GM23338 (cell line): ENCODE data around the gene ATPAF1. TPM values are rescaled to one million over a fixed set of nuclear protein-coding genes. Genes with fewer than 3 reads are reported as not detected.

Experiments
- ATAC-seq: fragments of 200-7000 bp; cut with Tn5 transposase; 3 replicates; pipeline ENCODE4 v1.9.1; 2020
- DNase-seq: peaks from one replicate; pipeline ENCODE4 v3.0.0-alpha.2; 2015; ENCODE audit warnings: low spot score
- H2AFZ ChIP-seq: fragments of 200-600 bp; sonication (generic); 2 replicates; pipeline ENCODE4 v1.8.0; 2016; ENCODE audit warnings: antibody characterized with exemption, mild to moderate bottlenecking, moderate library complexity
- H3F3A ChIP-seq: fragments of 200-600 bp; sonication (generic); replicated peaks from 2 replicates; pipeline ENCODE4 v1.8.0; 2017; ENCODE audit warnings: antibody characterized with exemption, mixed run types, low read depth
- H3K27ac ChIP-seq: fragments of 200-600 bp; sonication (generic); 2 replicates; pipeline ENCODE4 v1.6.1; 2016; ENCODE audit warnings: low read depth
- H3K27me3 ChIP-seq: fragments of 200-600 bp; sonication (generic); 2 replicates; pipeline ENCODE4 v1.8.0; 2016; ENCODE audit warnings: mild to moderate bottlenecking, mixed run types, moderate library complexity; ENCODE audit not compliant: insufficient read depth
- H3K36me3 ChIP-seq: fragments of 200-600 bp; sonication (generic); 2 replicates; pipeline ENCODE4 v1.8.0; 2016; ENCODE audit warnings: mild to moderate bottlenecking; ENCODE audit not compliant: insufficient read depth
- H3K4me1 ChIP-seq: fragments of 200-600 bp; sonication (generic); 2 replicates; pipeline ENCODE4 v1.8.0; 2016; ENCODE audit warnings: mild to moderate bottlenecking, moderate library complexity; ENCODE audit not compliant: insufficient read depth
- H3K4me2 ChIP-seq: fragments of 200-600 bp; sonication (generic); 2 replicates; pipeline ENCODE4 v1.7.1; 2017; ENCODE audit warnings: mixed run types
- H3K4me3 ChIP-seq: fragments of 200-600 bp; sonication (generic); 2 replicates; pipeline ENCODE4 v1.6.1; 2016; ENCODE audit warnings: mixed run types
- H3K79me2 ChIP-seq: fragments of 200-600 bp; sonication (generic); replicated peaks from 2 replicates; pipeline ENCODE4 v1.8.0; 2017; ENCODE audit warnings: mild to moderate bottlenecking; ENCODE audit not compliant: insufficient read depth
- H3K9me2 ChIP-seq: fragments of 200-600 bp; sonication (generic); 2 replicates; pipeline ENCODE4 v1.8.0; 2017; ENCODE audit not compliant: insufficient read depth
- H4K20me1 ChIP-seq: fragments of 200-600 bp; sonication (generic); replicated peaks from 2 replicates; pipeline ENCODE4 v1.8.0; 2017; ENCODE audit warnings: mild to moderate bottlenecking; ENCODE audit not compliant: insufficient read depth
- H3K27ac Mint-ChIP-seq: 2 replicates; pipeline ENCODE4 v1.8.0; 2020; ENCODE audit warnings: inconsistent platforms, mild to moderate bottlenecking, moderate library complexity, mixed read lengths
- H3K27me3 Mint-ChIP-seq: 3 replicates; pipeline ENCODE4 v1.8.0; 2022; ENCODE audit warnings: low read depth, mild to moderate bottlenecking, moderate library complexity, mixed read lengths, inconsistent platforms; ENCODE audit not compliant: insufficient read depth, poor library complexity
- H3K36me3 Mint-ChIP-seq: 3 replicates; pipeline ENCODE4 v1.8.0; 2021; ENCODE audit warnings: low read depth, mild to moderate bottlenecking, inconsistent platforms, moderate library complexity, mixed read lengths
- H3K4me1 Mint-ChIP-seq: 3 replicates; pipeline ENCODE4 v1.8.0; 2020; ENCODE audit warnings: mild to moderate bottlenecking, inconsistent platforms, mixed read lengths
- H3K4me3 Mint-ChIP-seq: 3 replicates; pipeline ENCODE4 v1.8.0; 2021; ENCODE audit warnings: moderate library complexity, mild to moderate bottlenecking, inconsistent platforms, mixed read lengths
- H3K9me3 Mint-ChIP-seq: 3 replicates; pipeline ENCODE4 v1.8.0; 2020; ENCODE audit warnings: moderate library complexity, mild to moderate bottlenecking, inconsistent platforms, mixed read lengths
- CREB1 ChIP-seq: fragments of 250-450 bp; sonication (Bioruptor Pico); IDR thresholded peaks from 2 replicates; pipeline ENCODE4 v1.5.0; 2020; ENCODE audit warnings: low read depth, mild to moderate bottlenecking, moderate library complexity
- CTCF ChIP-seq, 2 experiments: fragments of 200-600 bp in 1 of 2; sonication (generic) in 1 of 2; conservative IDR thresholded peaks; 2 replicates each; pipeline versions ENCODE4 v1.5.1 to v1.6.1; 2016 to 2017; ENCODE audit warnings: antibody characterized with exemption in 2 of 2, low read depth in 2 of 2, mild to moderate bottlenecking in 2 of 2, moderate library complexity in 1 of 2
- ETS1 ChIP-seq: IDR thresholded peaks from 2 replicates; pipeline ENCODE4 v1.6.1; 2016; ENCODE audit warnings: antibody characterized with exemption
- EZH2phosphoT487 ChIP-seq: fragments of 200-600 bp; sonication (generic); IDR thresholded peaks from one replicate; pipeline ENCODE4 v1.8.1; 2018; ENCODE audit warnings: antibody characterized with exemption; ENCODE audit not compliant: unreplicated experiment
- NANOG ChIP-seq: IDR thresholded peaks from 2 replicates; pipeline ENCODE4 v1.6.1; 2016; ENCODE audit warnings: antibody characterized with exemption, borderline replicate concordance
- POLR2AphosphoS5 ChIP-seq: IDR thresholded peaks from 2 replicates; pipeline ENCODE4 v1.6.1; 2016; ENCODE audit warnings: antibody characterized with exemption, low read depth
- REST ChIP-seq: IDR thresholded peaks from one replicate; pipeline ENCODE4 v1.6.1; 2018; ENCODE audit warnings: antibody characterized with exemption; ENCODE audit not compliant: unreplicated experiment
- STAT1 ChIP-seq: IDR thresholded peaks from one replicate; pipeline ENCODE4 v1.6.1; 2016; ENCODE audit warnings: antibody characterized with exemption; ENCODE audit not compliant: unreplicated experiment
- ZNF462 ChIP-seq: fragments of 250-450 bp; sonication (Bioruptor Pico); IDR thresholded peaks from 2 replicates; pipeline ENCODE4 v1.5.0; 2020; ENCODE audit warnings: mild to moderate bottlenecking, moderate library complexity
- polyA plus RNA-seq: library from polyadenylated mRNA; unstranded; fragments of >200 nt; fragmentation: Nextera tagmentation; extraction: Ambion mirVana; gene quantifications from 2 replicates; pipeline ENCODE4 v1.2.1, GENCODE V29; 2016
- total RNA-seq: library from RNA; depleted of rRNA; stranded (reverse); fragments of >200 nt; shearing (Covaris generic); gene quantifications from 2 replicates; pipeline ENCODE4 v1.2.3, GENCODE V29; 2014

Gene ATPAF1
- total and polyA plus RNA-seq, 2 experiments from 2014 or later, result 41.2 to 67.6 TPM

GRCh38 chr1:46585312-46585938 lies 82.7 kb downstream of the ATPAF1 start:
- DNase-seq, result no peak
- no peak overlapping the region for H2AFZ ChIP-seq
- no peak for ATAC-seq
- no peaks in the 10 kb centered on the region for H4K20me1 ChIP-seq
- H3K27ac ChIP-seq, result 0 out of 2 replicates have a peak overlapping the region, but pooled peaks have one; percentile 32
- H3K9me2 ChIP-seq, result no peaks in the 10 kb centered on the region
- Mint-ChIP-seq H3K4me3 (no peak overlapping the region), H3K4me1 (peaks cover 14% of the 10 kb centered on the region), H3K27me3 (peaks cover 2% of the 10 kb centered on the region), H3K9me3 (no peaks in the 10 kb centered on the region), H3K36me3 (peaks cover 9% of the 10 kb centered on the region; the same call in 1 of the 3 replicates), H3K27ac (peak overlapping the region; percentile 34; the same call in 1 of the 2 replicates)
- H3K4me2 ChIP-seq, result no peak overlapping the region
- no peaks in the 10 kb centered on the region for H3K4me1 ChIP-seq
- TF ChIP-seq POLR2AphosphoS5 (no peak), ETS1 (no peak), CTCF (conservative IDR thresholded peaks at IDR 0.05; ENCODE audit: low read depth in 2 of 2) (no peak), ZNF462 (no peak), EZH2phosphoT487 (no peak), NANOG (no peak), CREB1 (CRISPR knock-in tag) (no peak), REST (no peak), STAT1 (no peak)
- H3K4me3 ChIP-seq, result no peak overlapping the region
- H3K36me3 ChIP-seq, result no peaks in the 10 kb centered on the region; the same call in 1 of the 2 replicates
- no peaks in the 10 kb centered on the region for H3K27me3 ChIP-seq
- no peaks in the 10 kb centered on the region for H3K79me2 ChIP-seq
- no peaks in the 10 kb centered on the region for H3F3A ChIP-seq
